ENCODE data around the gene TANC2. TPM values are rescaled to one million over a fixed set of nuclear protein-coding genes. Genes with fewer than 3 reads are reported as not detected.

TANC2 gene
- total RNA-seq, 2 donors from 2014 or later, result 15.1 to 18.5 TPM

GRCh38 chr17:62931101-62931500 lies 34.9 kb upstream of the TANC2 start:
- Histone ChIP-seq H3K27ac (no peak overlapping the region), H3K4me1 (no peaks in the 10 kb centered on the region), H3K9ac (ENCODE audit: low read depth in 2 of 2, low read length in 2 of 2) (no peak overlapping the region), H3K4me3 (no peak overlapping the region), H3K36me3 (no peaks in the 10 kb centered on the region), H3K9me3 (no peaks in the 10 kb centered on the region), H3K27me3 (no peaks in the 10 kb centered on the region)
- TF ChIP-seq, protein P1, sequence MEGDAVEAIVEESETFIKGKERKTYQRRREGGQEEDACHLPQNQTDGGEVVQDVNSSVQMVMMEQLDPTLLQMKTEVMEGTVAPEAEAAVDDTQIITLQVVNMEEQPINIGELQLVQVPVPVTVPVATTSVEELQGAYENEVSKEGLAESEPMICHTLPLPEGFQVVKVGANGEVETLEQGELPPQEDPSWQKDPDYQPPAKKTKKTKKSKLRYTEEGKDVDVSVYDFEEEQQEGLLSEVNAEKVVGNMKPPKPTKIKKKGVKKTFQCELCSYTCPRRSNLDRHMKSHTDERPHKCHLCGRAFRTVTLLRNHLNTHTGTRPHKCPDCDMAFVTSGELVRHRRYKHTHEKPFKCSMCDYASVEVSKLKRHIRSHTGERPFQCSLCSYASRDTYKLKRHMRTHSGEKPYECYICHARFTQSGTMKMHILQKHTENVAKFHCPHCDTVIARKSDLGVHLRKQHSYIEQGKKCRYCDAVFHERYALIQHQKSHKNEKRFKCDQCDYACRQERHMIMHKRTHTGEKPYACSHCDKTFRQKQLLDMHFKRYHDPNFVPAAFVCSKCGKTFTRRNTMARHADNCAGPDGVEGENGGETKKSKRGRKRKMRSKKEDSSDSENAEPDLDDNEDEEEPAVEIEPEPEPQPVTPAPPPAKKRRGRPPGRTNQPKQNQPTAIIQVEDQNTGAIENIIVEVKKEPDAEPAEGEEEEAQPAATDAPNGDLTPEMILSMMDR (IDR thresholded peaks at IDR 0.05), result no peak
- DNase-seq, result no peak
- intact Hi-C loops (cut with DNase I), result no loop called here

GRCh38 chr17:62933501-62934385 lies 32.3 kb upstream of the TANC2 start:
- Histone ChIP-seq H3K9me3 (no peaks in the 10 kb centered on the region), H3K36me3 (no peaks in the 10 kb centered on the region), H3K27me3 (no peaks in the 10 kb centered on the region), H3K4me3 (no peak overlapping the region), H3K9ac (ENCODE audit: low read depth in 2 of 2, low read length in 2 of 2) (no peak overlapping the region), H3K4me1 (no peaks in the 10 kb centered on the region), H3K27ac (no peak overlapping the region)
- intact Hi-C loops (cut with DNase I), result no loop called here
- TF ChIP-seq, protein P1 (IDR thresholded peaks at IDR 0.05), result no peak
- no peak for DNase-seq

GRCh38 chr17:62935098-62935497 lies 30.9 kb upstream of the TANC2 start:
- Histone ChIP-seq H3K27me3 (no peaks in the 10 kb centered on the region), H3K4me3 (no peak overlapping the region), H3K9me3 (no peaks in the 10 kb centered on the region), H3K4me1 (no peaks in the 10 kb centered on the region), H3K27ac (no peak overlapping the region), H3K9ac (ENCODE audit: low read depth in 2 of 2, low read length in 2 of 2) (no peak overlapping the region), H3K36me3 (no peaks in the 10 kb centered on the region)
- no peak for DNase-seq
- TF ChIP-seq, protein P1 (IDR thresholded peaks at IDR 0.05), result no peak
- intact Hi-C loops (cut with DNase I), result no loop called here

- TF ChIP-seq, protein P1 (IDR thresholded peaks at IDR 0.05), result no peak
- intact Hi-C loops (cut with DNase I), result no loop called here
- DNase-seq, result no peak
- Histone ChIP-seq H3K9ac (ENCODE audit: low read depth in 2 of 2, low read length in 2 of 2) (no peak overlapping the region), H3K4me3 (no peak overlapping the region), H3K4me1 (no peaks in the 10 kb centered on the region), H3K9me3 (no peaks in the 10 kb centered on the region), H3K27me3 (no peaks in the 10 kb centered on the region), H3K27ac (no peak overlapping the region), H3K36me3 (no peaks in the 10 kb centered on the region)
Measured at GRCh38 chr17:62935523-62935922, 30.5 kb upstream of the TANC2 start.

DNA sequence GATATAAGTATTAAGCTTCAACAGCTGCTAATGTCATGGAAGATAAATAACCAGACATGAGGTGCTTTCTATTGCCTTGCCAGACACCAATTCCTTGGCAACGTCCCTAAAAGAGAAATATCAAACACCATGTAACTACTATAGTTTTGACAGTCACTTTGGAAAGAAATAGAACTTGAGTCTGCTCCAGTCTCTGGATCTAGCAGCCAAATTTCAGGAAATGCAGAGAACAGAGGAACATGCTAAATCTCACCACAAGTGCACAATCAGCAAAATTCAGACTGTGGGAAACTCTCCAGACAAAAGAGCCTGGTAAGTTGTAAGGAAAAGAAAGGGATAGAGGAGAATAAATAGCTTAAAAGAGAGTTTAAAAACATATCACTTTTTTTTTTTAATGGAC lies 28.4 kb upstream of the TANC2 start:
- no peak overlapping the region for H3K9ac ChIP-seq (ENCODE audit: low read depth in 2 of 2, low read length in 2 of 2)
- H3K27me3 ChIP-seq, result no peaks in the 10 kb centered on the region
- no peak overlapping the region for H3K27ac ChIP-seq
- H3K4me3 ChIP-seq, result no peak overlapping the region
- TF ChIP-seq, protein P1 (IDR thresholded peaks at IDR 0.05), result no peak
- intact Hi-C loops (cut with DNase I), result no loop called here
- no peaks in the 10 kb centered on the region for H3K9me3 ChIP-seq
- H3K36me3 ChIP-seq, result no peaks in the 10 kb centered on the region
- H3K4me1 ChIP-seq, result no peaks in the 10 kb centered on the region
- no peak for DNase-seq

Measured in colonic mucosa (tissue), 4 donors.